HL-60 (cell line): ENCODE measurements around the gene PRKCE.

Experiments used
- DNase-seq, 2 experiments: peaks; one replicate each; pipeline ENCODE4 v3.0.0-alpha.2; 2010 to 2020; ENCODE audit warnings: low read depth in 1 of 2, low spot score in 1 of 2
- H3K27ac ChIP-seq: fragments of 250-450 bp; sonication (Bioruptor Pico); replicated peaks from 2 replicates; pipeline ENCODE4 v1.5.1; 2020; ENCODE audit warnings: mild to moderate bottlenecking, moderate library complexity
- H3K27me3 ChIP-seq: fragments of 250-450 bp; sonication (Bioruptor Pico); 2 replicates; pipeline ENCODE4 v1.5.1; 2021; ENCODE audit warnings: mild to moderate bottlenecking, moderate library complexity; ENCODE audit not compliant: insufficient read depth, poor library complexity, severe bottlenecking
- H3K4me3 ChIP-seq: replicated peaks from 2 replicates; pipeline ENCODE4 v1.5.1; 2011; ENCODE audit warnings: mild to moderate bottlenecking, control low read depth, low read length; ENCODE audit not compliant: insufficient read depth
- CTCF ChIP-seq: IDR thresholded peaks from one replicate; pipeline ENCODE4 v1.5.1; 2011; ENCODE audit warnings: low read length, control low read depth, inconsistent platforms; ENCODE audit not compliant: insufficient read depth
- GABPA ChIP-seq: IDR thresholded peaks from 2 replicates; pipeline ENCODE4 v1.6.1; 2012; ENCODE audit warnings: low read depth
- POLR2AphosphoS5 ChIP-seq: IDR thresholded peaks from 2 replicates; pipeline ENCODE4 v1.6.1; 2012; ENCODE audit warnings: low read depth
- REST ChIP-seq: IDR thresholded peaks from 2 replicates; pipeline ENCODE4 v1.6.1; 2012; ENCODE audit warnings: low read depth; ENCODE audit not compliant: insufficient replicate concordance
- SPI1 ChIP-seq: IDR thresholded peaks from 2 replicates; pipeline ENCODE4 v1.6.1; 2012; ENCODE audit warnings: low read depth, mild to moderate bottlenecking, borderline replicate concordance

PRKCE gene

GRCh38 chr2:46009772-46010171 is 358.3 kb downstream of the PRKCE start:
- no peaks in the 10 kb centered on the region for H3K27me3 ChIP-seq
- no peak overlapping the region for H3K27ac ChIP-seq
- TF ChIP-seq SPI1 = no peak
- TF ChIP-seq REST = no peak
- no peak for TF ChIP-seq GABPA
- no peak for TF ChIP-seq CTCF
- no peak for TF ChIP-seq POLR2AphosphoS5
- DNase-seq = no peak
- no peak overlapping the region for H3K4me3 ChIP-seq

GRCh38 chr2:46010223-46010924 is 358.9 kb downstream of the PRKCE start:
- no peak overlapping the region for H3K4me3 ChIP-seq
- H3K27me3 ChIP-seq = no peaks in the 10 kb centered on the region
- TF ChIP-seq POLR2AphosphoS5 (no peak), REST (no peak), SPI1 (no peak), GABPA (no peak), CTCF (no peak)
- no peak overlapping the region for H3K27ac ChIP-seq
- DNase-seq = no peak

GRCh38 chr2:46010925-46011490 is 359.5 kb downstream of the PRKCE start:
- H3K27ac ChIP-seq = no peak overlapping the region
- no peak overlapping the region for H3K4me3 ChIP-seq
- no peaks in the 10 kb centered on the region for H3K27me3 ChIP-seq
- TF ChIP-seq GABPA = no peak
- TF ChIP-seq CTCF = peak; percentile 43
- no peak for DNase-seq
